Jurkat, Clone E6-1 (cell line): ENCODE data around the gene KRT27.
A peak's percentile ranks its signal among the peaks of the same experiment; 100 is the strongest.

Source experiments
- DNase-seq: peaks from one replicate; pipeline ENCODE4 v3.0.0-alpha.2; 2011; ENCODE audit warnings: low read depth, low spot score
- H3K4me3 ChIP-seq: 2 replicates; pipeline ENCODE4 v1.5.1; 2011; ENCODE audit warnings: mild to moderate bottlenecking, low read length, control low read depth, moderate library complexity

Gene KRT27

DNA sequence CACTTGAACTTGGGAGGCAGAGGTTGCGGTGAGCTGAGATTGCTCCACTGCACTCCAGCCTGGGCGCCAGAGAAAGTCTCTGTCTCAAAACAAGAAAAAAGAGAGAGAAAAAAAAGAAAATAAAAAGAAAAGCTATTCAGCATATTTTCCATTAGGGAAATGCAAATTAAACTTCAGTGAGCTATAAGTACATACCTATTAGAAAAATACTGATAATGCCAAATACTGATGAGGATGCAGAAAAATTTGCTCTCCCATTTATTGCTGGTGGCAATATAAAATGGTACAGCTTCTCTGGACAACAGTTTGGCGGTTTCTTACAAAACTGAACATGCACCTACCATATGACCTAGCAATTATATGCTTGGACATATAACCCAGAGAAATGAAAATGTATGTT, 30.3 kb upstream of the KRT27 start:
- no peak for DNase-seq

DNA sequence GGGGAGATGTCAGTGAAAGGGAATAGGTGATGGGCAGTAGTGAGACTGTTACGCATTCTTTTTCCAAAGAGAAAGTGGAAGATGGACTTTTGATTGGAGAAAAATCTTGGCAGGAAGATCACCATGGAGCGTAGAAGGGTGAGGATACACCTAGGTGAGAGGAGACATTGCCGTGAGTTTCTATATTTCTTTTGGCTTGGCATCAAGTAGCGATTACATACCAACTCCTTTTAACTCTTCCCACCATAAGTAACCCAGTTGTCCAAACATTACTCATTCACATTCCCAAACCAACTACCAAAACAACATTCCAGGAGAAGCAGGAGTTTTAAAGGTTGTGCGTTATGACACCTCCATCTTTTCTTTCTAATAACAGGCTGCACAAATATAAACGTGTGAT, 28.1 kb upstream of the KRT27 start:
- no peak for DNase-seq
- no peak overlapping the region for H3K4me3 ChIP-seq

More for the DNA sequence above, 30.3 kb upstream of the KRT27 start:
- H3K4me3 ChIP-seq, result no peak overlapping the region

DNA sequence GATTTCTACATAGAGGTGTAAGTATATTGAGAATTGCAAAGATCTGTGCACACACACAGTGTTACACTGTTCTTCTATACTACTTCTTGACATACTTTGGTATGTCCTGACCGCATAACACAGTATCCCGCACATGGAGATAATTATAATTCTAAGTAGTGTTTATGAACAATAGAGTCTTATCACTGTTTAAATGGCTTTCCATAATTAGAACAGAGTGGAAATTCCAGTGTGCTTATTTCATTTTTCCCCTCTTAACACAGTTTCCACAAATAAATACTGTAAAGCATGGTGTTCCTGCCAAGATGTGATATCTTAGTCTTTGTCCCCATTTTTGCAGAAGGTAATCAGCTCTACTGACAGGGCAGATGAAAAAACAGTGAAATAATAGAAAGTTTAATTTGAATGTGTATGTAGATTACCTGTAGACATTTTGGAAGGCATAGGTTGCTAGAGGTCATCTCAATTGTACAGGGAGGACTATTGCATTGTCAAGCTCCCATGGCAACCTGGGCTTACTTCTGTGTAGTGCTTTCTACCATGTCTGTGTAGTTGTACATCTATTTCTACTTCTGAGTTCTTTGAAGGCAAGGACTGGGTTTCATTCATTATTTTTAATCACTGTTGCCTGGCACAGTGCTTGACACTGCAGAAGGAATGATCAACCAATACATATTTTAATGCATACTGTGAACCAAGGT, 27.5 kb upstream of the KRT27 start:
- no peak for DNase-seq
- no peak overlapping the region for H3K4me3 ChIP-seq

DNA sequence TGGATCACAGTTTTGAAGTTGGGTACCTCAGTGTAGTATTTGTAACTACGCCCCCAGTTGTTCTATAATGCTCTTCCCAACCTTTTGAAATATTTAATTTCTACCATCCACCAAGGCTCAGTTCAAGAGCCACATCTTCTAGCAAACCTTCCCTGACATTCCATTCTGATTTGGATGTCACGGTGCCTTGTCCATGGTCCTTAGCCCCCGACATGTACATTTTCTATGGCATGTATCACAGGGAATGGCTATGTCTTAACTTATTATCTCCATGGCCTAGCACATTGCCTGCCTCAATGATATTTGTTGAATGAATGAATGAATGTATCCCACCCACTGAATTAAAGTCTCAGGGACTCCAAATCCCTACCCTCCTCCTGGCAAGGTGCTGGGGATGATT, 23.8 kb upstream of the KRT27 start:
- no peak for DNase-seq
- H3K4me3 ChIP-seq, result no peak overlapping the region

DNA sequence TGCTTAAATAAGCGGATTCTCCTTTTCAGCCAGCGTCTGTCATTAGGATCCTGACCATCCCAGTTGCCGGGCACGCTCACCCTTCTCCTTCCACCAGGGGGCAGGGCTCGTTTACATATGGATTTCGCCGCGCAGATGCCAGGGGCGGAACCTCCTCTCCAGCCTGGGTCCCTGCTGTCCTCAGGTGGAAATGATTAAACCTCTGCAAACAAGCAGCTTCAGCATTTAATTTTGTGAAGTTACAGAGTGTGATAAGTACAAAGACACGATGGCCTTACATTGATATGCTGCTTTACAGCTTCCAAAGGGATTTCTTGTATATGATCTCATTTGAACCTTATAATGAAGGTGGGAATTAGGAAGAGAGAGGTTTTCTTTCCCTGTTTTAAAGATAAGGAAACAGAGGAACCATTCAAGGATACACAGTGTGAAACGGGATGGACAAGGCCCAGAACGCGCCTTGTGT, 21.3 kb upstream of the KRT27 start:
- peak; percentile 57 for DNase-seq
- H3K4me3 ChIP-seq, result no peak overlapping the region

DNA sequence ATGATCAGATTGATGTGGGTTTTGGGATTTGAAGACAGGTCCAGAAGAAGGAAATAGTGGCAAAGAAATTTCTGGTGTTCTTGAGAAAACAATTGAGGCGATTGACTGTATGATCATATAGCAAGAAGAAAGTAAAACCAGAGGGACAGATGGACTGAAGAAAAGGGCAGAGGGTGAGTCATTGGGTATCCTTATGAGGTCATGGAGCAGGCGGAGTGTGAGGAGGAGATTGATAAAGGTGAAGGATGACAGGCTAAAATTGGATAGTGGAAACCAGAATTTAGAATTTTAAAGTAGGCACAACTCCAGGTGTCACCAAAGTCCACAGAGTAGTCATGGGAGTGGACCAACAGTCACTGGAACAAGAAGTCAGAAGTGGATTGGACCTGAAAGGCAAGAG, 18.8 kb upstream of the KRT27 start:
- DNase-seq, result no peak
- no peak overlapping the region for H3K4me3 ChIP-seq

DNA sequence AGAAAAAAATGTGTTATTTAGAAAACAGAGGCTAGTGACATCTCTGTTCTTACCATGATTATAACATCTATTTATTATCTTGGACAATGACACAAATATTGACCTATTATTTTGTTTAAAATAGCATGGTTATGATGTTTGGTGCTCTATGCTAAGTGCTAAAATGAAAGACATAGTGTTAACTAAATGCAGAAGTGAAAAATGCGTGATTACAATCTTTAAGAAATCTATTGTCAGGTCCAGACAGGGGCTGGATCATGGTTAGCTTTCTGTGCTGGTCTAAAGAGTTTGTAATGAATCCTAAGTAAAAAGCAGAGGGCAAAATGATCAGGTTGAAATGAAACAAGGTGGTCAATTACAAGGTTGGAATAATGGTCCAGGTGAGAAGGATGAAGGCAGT, 18.0 kb upstream of the KRT27 start:
- H3K4me3 ChIP-seq, result no peak overlapping the region
- no peak for DNase-seq

DNA sequence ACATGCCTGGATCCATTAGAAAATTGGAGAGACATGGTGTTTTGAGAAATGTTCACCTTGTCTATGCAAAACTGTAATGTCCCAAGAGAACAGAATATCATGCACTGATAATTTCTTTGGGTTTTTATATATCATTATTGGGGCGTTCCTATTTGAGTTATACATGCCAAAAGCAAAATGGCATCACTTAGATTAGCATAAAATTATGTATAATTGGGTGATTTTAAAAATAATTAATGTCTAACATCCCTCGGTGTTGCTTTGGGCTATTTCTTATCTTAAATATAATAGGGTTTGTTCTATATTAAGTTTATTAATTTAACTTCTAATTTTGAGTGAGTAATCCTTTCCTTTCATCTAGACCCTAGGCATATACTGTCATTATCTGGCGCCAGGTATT, 17.5 kb upstream of the KRT27 start, which contains the start of gene KRT28:
Gene KRT28, minus strand, starts transcription at position 101 of the 400 bp plus-strand sequence. Its CDS starts 66 bp downstream, at position 35.
- DNase-seq, result no peak

DNA sequence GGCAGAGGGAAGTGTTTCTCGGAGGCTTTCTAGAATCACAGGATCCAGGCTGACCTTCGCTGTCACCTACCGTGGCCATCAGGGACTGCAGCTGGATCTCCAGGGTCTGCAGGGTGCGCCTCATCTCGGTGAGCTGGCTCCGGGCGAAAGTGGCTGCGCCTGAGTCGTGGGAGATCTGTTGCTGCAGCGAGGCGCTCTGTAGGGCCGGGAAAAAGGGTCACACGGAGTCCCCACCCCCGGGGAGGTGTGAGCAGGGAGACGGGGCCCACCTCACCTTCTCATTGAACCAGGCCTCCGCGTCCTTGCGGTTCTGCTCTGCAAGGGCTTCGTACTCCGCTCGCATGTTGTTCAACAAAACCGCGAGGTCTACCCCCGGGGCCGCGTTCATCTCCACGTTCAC, 14.5 kb upstream of the KRT27 start:
- DNase-seq, result no peak
- no peak overlapping the region for H3K4me3 ChIP-seq

More for the DNA sequence above, 17.5 kb upstream of the KRT27 start, which contains the start of gene KRT28:
- H3K4me3 ChIP-seq, result no peak within 1 kb of the TSS

DNA sequence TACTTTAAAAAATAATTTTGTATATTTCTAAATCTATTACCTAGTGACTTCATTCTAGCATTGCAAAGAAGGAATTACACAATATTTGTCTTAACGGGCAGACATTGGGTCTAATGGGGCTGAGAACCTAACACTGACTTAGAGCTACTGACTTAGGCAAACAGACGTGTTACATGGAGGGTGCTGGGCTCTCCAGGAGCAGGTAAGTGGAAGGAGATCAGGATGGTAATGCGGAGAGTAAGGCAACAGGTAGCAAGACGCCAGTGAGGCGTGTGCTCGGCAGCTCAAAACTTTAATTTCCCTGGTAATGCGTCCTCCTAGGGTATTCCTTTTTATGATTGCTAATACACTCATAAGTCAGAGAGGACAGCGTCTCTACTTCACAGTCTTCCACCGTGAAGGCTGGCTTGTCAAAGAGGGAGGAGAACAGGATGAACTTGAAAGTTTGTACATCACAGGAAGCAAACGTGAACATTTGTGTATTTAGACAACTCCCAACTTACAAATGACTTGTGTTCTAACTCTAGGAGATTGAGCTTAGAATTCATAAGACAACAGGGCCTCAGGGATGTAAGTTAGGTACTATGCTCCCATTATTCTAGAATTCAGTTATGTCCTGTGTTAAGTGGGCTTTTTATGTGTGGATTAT, 12.8 kb upstream of the KRT27 start:
- no peak overlapping the region for H3K4me3 ChIP-seq
- no peak for DNase-seq

DNA sequence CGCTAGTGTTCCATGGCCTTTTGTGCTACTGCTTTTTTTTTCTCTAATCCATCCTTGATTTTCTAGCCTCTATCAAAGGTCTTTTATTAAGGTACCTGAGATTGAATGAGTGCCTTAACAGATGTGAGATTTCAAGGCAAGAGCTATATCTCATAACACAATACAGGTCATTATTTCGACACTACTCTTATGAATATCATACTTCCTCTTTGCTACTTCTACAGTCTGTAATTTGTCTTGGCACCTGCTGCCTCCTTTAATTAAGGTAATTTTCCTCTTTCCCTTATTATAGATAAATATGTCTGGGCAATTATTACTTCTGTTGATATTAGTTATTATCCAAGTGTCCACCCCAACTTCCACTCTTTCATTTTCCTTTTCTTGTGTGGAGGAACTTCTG, 12.1 kb upstream of the KRT27 start:
- no peak overlapping the region for H3K4me3 ChIP-seq
- no peak for DNase-seq

DNA sequence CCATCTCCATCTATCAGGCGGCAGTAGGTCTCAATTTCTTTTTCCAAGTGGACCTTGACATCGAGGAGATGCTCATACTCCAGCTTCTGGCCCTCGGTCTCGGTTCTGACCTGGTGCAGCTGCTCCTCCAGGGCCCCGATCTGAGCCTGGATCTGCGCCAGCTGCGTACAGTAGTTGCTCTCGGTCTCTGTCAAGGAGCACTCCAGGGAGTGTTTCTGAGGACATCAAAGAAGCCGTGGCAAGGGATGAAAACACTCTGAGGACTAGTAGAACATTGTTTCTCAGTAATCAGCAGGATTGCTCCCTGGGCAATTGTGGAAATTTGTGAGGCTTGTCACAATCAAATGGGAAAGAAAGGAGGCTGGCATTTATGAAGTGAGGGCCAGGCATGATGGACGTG, 11.5 kb upstream of the KRT27 start:
- DNase-seq, result no peak

DNA sequence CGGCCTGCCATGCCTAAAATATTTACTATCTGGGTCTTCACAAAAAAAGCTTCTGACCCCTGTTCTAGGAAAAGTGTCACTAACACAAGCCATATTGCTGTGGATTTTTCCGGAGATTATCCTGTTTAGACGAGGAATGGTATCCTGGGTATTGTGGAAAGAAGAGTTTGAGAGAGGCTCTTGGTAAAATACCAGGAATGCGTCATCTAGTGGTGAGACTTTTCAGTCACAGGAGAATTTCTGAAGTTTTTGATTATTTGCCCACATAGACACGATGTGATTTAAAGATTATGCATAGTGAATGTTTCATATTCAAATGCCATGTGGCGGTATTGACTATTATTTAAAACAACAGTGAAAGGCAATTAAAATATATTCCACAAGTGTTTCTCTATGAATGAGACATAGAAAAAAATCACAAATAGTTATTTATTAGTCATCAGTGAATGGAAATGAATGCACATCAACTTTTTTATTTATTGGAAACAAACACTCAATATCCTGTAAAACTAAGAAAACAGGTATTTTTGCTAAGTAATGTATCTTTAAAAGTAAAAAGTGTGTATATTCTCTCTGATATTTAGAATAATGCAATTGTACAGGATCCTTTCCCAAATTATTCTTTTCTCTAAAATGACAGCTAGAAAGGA, 9.6 kb upstream of the KRT27 start:
- no peak for DNase-seq
- no peak overlapping the region for H3K4me3 ChIP-seq

More for the DNA sequence above, 11.5 kb upstream of the KRT27 start:
- no peak overlapping the region for H3K4me3 ChIP-seq

DNA sequence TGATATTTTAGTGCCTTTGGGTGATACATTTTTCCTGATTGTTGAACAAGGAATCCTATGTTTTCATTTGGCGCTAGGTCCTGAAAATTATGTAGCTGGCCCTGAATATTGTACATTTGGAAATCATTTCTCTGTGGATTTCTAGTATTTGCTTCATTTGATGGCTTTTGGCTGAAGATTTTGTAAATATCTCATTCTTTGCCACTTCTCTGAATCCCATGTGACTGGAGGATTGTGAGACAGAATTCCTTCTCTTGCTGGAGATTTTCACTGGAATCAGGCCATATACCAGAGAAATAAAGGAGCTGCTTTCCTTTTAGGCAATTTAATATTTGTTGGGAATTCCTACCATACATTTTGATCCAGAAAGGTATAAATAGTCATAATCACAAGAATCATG, 8.8 kb upstream of the KRT27 start:
- DNase-seq, result no peak
- H3K4me3 ChIP-seq, result no peak overlapping the region

DNA sequence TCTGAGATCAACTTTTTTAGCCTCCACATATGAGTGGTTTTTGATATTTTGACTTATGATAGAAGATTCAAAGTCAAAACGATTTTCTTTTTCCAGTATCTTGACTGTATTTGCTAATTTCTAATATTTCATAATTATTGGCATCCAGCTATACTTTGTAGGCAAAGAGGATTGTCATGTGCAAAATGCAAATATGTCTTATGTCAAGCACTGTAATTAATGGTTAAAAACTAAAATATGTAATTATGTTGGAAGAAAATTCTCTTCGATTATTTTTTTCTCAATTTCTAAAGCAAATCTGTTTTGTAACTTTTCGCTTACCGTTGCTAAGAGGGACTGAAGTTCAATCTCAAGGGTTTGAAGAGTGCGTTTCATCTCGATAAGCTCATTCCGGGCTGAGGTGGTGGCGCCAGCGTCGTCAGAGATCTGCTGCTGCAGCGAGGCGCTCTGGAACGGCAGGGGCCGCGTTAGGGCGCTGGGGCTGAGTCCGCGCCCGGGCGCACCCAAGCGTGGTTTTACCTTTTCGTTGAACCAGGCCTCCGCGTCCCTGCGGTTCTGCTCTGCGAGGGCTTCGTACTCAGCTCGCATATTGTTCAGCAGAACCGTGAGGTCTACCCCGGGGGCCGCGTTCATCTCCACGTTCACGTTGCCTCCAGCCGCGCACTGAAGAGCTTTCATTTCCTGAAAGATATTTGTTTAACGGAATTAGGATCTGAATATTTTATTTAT, 3.0 kb downstream of the KRT27 start:
- no peak overlapping the region for H3K4me3 ChIP-seq
- no peak for DNase-seq

DNA sequence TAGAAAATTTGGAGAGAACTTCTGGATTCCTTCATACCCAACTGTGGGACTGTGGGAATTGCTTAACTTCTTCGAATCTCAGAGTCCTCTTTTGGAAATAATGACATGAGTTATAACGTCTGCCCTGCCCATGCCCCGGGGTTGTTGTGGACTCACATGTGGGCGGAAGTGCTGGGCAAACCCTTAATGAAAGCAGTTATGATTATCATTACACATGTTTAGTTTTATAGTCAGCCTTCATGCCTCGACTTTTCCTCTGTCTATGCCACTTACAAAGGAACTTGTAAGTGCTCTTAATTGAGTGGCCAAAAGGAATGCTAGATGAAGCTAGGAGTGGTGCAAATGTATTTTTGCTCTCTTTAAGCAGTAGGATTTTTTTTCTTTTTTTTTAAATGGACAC, 3.9 kb downstream of the KRT27 start:
- H3K4me3 ChIP-seq, result no peak overlapping the region
- DNase-seq, result no peak

DNA sequence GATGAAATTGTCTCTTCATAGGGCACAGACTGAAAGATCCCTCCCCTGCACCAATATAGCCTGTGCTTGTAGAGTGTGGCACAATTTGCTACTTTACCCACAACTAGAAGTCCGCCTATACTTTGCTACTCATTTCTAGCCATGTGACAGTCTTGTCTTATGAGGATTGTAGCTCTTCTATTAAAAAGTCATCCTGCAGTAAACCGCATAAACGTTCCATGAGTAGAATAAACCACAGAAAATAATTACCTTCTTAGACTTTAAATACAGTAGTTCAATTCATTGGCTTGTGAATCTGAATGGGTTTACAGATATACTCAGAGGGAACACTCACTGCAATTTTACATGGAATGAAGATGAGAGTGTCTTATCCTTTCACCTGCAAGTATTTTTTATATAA, 4.4 kb downstream of the KRT27 start:
- no peak overlapping the region for H3K4me3 ChIP-seq
- DNase-seq, result no peak

DNA sequence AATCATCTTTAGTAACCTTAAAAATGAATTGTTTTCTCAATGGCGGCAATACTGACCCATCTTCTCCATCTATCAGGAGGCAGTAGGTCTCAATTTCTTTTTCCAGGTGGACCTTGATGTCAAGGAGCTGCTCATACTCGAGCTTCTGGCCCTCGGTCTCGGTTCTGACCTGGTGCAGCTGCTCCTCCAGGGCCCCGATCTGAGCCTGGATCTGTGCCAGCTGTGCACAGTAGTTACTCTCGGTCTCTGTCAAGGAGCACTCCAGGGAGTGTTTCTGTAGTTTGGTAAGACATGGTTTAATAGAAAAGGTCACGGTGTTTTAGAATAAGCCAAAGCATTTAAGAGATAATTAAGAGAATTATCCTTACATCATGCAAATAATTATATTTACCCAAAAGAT, 4.9 kb downstream of the KRT27 start:
- no peak overlapping the region for H3K4me3 ChIP-seq
- DNase-seq, result no peak

DNA sequence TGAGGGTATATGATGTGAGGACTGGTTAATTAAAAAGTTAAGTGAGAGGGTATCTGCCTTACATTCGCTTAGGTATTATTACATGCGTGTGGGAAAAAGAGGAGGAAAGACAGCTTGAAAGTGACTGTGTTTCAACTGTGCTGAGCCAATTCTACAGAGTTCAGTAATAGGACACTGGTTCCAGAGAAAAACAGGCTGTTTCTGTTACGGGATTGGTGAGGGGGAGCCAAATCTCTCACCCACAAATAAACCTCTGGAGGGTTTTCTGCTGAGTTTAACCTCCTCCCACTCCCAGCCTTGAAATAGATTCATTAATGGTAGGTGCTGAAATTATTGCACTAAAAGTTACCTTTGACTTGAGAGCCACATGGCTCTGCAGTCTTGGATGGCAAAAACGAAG, 6.4 kb downstream of the KRT27 start:
- DNase-seq, result no peak

DNA sequence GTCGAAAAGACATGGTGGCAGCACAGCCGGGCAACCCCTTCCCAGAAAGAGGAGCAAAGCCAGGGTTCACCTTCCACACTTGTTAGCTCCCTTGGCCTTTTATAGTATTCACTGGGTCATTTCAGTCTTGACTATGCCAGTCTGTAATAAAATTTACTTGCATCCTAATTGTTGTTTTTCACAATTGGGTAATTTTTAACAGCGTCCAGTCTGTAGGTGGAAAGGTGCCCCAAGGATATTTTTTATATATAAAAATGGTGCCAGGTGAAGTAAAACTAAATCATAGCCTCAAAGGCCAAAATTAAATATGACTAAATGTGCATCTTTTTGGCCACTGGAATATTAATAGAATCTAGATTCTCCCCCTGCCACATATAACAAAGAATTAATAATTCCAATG, 10.2 kb downstream of the KRT27 start, which contains the start of gene KRT26:
Gene KRT26, minus strand, starts transcription at position 101 of the 400 bp plus-strand sequence. Its CDS starts 88 bp downstream, at position 13.
- no peak within 1 kb of the TSS for H3K4me3 ChIP-seq
- no peak for DNase-seq

More for the DNA sequence above, 6.4 kb downstream of the KRT27 start:
- no peak overlapping the region for H3K4me3 ChIP-seq
